ENCODE results near the gene TREX2. TPM values are rescaled to one million over a fixed set of nuclear protein-coding genes. Genes with fewer than 3 reads are reported as not detected.

TREX2 gene
- total RNA-seq, 4 donors from 2014 or later: 1.4 to 3.2 (median 2.9) TPM; not detected in 1

GRCh38 chrX:153410373-153410772 is 35.5 kb downstream of the TREX2 start:
- intact Hi-C loops (cut with DNase I; ENCODE audit: low total_unique reads): no loop called here
- no peak for TF ChIP-seq CTCF (IDR thresholded peaks at IDR 0.05)
- Histone ChIP-seq H3K9me3 (no peaks in the 10 kb centered on the region), H3K4me1 (no peaks in the 10 kb centered on the region), H3K36me3 (no peaks in the 10 kb centered on the region), H3K4me3 (no peak overlapping the region), H3K27me3 (no peaks in the 10 kb centered on the region), H3K27ac (no peak overlapping the region)
- no peak for DNase-seq

- H3K9me3 ChIP-seq: no peaks in the 10 kb centered on the region
- H3K36me3 ChIP-seq: no peaks in the 10 kb centered on the region
- no peaks in the 10 kb centered on the region for H3K27me3 ChIP-seq
- H3K4me3 ChIP-seq: no peak overlapping the region
- intact Hi-C loops (cut with DNase I; ENCODE audit: low total_unique reads): no loop called here
- TF ChIP-seq POLR2A (IDR thresholded peaks at IDR 0.05) (no peak), CTCF (IDR thresholded peaks at IDR 0.05) (no peak)
- H3K27ac ChIP-seq: no peak overlapping the region
- no peak for DNase-seq
- H3K4me1 ChIP-seq: no peaks in the 10 kb centered on the region
Measured at GRCh38 chrX:153409414-153410101, 36.3 kb downstream of the TREX2 start.

- no peak for DNase-seq
- H3K27me3 ChIP-seq: no peaks in the 10 kb centered on the region
- intact Hi-C loops (cut with DNase I; ENCODE audit: low total_unique reads): no loop called here
Measured at GRCh38 chrX:153408871-153409351, 36.9 kb downstream of the TREX2 start.

GRCh38 chrX:153408221-153408721 is 37.6 kb downstream of the TREX2 start:
- no peak for DNase-seq
- Histone ChIP-seq H3K4me1 (no peaks in the 10 kb centered on the region), H3K36me3 (no peaks in the 10 kb centered on the region), H3K9me3 (no peaks in the 10 kb centered on the region), H3K4me3 (no peak overlapping the region), H3K27me3 (no peaks in the 10 kb centered on the region), H3K27ac (no peak overlapping the region)
- intact Hi-C loops (cut with DNase I; ENCODE audit: low total_unique reads): no loop called here
- TF ChIP-seq CTCF (IDR thresholded peaks at IDR 0.05) (no peak), POLR2A (IDR thresholded peaks at IDR 0.05) (no peak)

More at GRCh38 chrX:153408871-153409351, 36.9 kb downstream of the TREX2 start:
- TF ChIP-seq CTCF (IDR thresholded peaks at IDR 0.05): no peak
- no peak for TF ChIP-seq POLR2A (IDR thresholded peaks at IDR 0.05)
- Histone ChIP-seq H3K4me1 (no peaks in the 10 kb centered on the region), H3K27ac (no peak overlapping the region), H3K4me3 (no peak overlapping the region), H3K36me3 (no peaks in the 10 kb centered on the region), H3K9me3 (no peaks in the 10 kb centered on the region)

- Histone ChIP-seq H3K27ac (no peak overlapping the region), H3K4me1 (no peaks in the 10 kb centered on the region), H3K9me3 (no peaks in the 10 kb centered on the region), H3K4me3 (no peak overlapping the region), H3K27me3 (no peaks in the 10 kb centered on the region), H3K36me3 (no peaks in the 10 kb centered on the region)
- no peak for DNase-seq
- TF ChIP-seq POLR2A (IDR thresholded peaks at IDR 0.05) (no peak), CTCF (IDR thresholded peaks at IDR 0.05) (no peak)
- intact Hi-C loops (cut with DNase I; ENCODE audit: low total_unique reads): no loop called here
Measured at GRCh38 chrX:153407736-153408135, 38.1 kb downstream of the TREX2 start.
